Daoy (cell line): ENCODE data around the gene ESRRA. TPM values are rescaled to one million over a fixed set of nuclear protein-coding genes. Genes with fewer than 3 reads are reported as not detected.

Experiments used
- DNase-seq: peaks from one replicate; pipeline ENCODE4 v3.0.0-alpha.2; 2015; ENCODE audit warnings: low read depth
- total RNA-seq: library from RNA; depleted of rRNA; stranded (reverse); fragments of >200 nt; shearing (Covaris generic); gene quantifications from 2 replicates; pipeline ENCODE4 v1.2.3, GENCODE V29; 2014

The ESRRA gene
- total RNA-seq, 1 experiment from 2014 or later, result 37.5 TPM

DNA sequence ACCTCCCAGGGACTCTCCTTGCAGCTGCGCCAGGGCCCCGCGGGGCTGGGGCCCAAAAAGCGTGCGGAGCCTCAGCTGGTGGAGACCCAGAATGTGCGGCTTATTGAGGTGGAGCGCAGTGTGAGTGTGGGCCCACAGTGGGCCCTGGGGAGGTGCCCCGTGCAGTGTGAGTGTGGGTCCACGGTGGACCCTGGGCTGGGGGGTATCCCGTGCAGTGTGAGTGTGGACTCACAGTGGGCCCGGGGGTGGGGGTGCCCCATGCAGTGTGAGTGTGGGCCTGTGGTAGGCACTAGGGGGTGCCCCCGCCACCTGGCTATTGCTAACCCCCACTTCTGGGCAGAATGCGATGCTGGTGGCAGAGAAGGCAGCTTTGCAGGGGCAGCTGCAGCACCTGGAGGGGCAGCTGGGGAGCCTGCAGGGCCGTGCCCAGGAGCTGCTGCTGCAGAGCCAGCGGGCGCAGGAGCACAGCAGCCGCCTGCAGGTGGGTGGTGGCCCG is 45.9 kb downstream of the ESRRA start:
- no peak for DNase-seq

GRCh38 chr11:64352099-64352994 is 47.0 kb downstream of the ESRRA start:
- no peak for DNase-seq

GRCh38 chr11:64352995-64353714 is 47.8 kb downstream of the ESRRA start:
- DNase-seq, result no peak

DNA sequence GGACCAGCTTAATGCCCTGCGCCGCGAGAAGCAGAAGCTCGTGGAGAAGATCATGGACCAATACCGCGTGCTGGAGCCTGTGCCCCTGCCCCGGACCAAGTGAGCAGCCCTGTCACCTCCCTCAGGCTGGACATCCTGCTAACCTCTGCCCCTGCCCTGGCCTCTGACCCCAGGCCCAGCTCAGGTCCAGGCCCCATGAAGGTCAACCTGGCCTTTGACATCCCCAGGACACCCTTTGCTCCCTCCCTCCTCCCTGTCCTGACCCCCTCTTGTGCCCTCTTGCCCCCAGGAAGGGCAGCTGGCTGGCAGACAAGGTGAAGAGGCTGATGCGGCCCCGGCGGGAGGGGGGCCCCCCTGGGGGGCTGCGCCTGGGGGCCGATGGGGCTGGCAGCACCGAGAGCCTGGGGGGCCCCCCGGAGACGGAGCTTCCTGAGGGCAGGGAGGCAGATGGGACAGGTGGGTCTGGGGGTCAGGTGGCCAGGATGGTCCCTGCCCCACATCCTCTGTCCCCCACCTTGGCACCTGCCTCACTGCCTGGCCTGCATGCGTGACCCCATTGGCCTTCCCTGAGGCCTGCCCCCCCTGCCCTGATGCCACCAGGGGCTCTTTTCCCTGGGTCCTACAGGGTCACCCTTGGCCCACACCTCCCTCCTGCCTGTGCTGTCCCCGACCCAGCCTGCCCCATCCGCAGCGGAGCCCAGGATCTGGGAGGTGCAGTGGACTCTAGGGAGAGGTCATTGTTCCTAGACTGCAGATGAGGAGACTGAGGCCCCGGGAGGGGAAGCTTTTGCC is 48.6 kb downstream of the ESRRA start:
- no peak for DNase-seq

- peak; percentile 90 for DNase-seq
These were observed 50.0 kb downstream of the ESRRA start for GRCh38 chr11:64355078-64355940.

DNA sequence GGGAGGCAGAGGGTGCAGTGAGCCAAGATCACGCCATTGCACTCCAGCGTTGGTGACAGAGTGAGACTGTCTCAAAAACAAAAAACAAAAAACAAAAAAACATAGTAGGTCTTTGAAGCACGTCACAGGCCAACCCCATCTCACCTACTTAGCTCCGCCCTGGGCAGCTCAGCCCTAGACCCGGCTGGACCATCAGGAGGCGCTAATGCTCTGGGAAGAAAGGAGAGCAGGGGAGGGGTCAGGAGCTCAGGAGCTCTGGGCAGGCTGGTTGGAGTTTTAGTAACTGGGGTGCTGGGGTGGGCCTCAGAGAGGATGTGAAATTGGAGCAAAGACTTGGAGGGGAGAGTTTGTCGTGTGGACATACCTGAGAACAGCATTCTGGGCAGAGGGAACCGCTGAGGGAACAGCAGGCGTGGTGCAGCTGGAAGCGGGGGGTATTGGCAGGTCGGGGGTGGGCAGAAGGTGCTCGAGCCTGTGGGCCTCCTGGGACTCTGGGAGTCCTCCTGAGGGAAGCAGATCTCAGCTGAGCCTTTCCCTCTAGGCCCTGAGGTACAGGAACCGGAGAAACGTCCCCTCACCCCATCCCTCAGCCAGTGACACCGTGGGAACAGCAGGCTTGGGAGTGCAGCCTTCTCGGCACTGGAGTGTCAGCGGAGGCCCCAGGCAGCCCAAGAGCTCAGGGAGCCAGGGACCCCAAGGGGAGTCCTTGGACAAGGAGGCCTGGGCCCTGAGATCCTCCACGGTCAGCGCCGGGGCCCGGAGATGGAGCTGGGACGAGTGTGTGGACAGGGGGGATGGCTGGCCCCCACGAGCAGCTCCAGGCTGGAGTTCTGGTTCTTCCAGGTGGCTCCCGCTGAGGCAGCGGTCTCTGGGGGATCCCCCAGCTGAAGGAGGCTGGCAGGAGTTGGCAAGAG is 51.4 kb downstream of the ESRRA start:
- peak; percentile 73 for DNase-seq

GRCh38 chr11:64357446-64357845 is 52.1 kb downstream of the ESRRA start:
- DNase-seq, result no peak

DNA sequence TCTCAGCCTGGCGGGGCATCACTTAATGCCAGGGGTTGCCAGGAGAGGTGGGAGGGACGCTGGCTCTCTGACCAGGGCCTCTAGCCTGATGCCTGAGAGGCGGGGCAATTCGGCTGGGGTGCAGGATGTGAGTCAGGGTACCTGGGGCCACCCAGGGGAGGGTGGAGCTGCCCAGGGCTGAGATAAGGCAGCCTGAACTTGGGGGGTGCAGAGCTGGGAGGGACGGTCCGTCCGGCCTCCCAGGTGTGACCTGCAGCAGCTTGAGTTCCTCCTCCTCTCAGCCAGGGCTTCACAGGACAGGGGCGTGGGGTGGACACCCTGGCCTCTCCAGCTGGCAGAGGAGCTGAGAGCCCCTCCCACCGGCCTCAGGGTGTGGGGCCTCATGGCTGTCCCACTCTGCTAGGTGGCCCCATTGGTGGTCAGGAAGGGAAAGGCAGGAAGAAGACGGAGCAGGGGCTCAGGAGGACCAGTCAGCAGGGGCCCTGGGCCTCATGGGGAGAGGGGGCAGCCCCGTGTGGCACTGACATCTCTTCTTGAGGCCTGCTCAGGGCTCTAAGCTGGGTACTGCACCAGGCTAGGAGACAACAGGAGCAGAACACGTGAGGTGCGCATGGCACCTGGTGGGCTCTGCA is 52.7 kb downstream of the ESRRA start:
- DNase-seq, result peak; percentile 91

- DNase-seq, result no peak
These were observed 53.2 kb downstream of the ESRRA start for GRCh38 chr11:64358536-64358906.

DNA sequence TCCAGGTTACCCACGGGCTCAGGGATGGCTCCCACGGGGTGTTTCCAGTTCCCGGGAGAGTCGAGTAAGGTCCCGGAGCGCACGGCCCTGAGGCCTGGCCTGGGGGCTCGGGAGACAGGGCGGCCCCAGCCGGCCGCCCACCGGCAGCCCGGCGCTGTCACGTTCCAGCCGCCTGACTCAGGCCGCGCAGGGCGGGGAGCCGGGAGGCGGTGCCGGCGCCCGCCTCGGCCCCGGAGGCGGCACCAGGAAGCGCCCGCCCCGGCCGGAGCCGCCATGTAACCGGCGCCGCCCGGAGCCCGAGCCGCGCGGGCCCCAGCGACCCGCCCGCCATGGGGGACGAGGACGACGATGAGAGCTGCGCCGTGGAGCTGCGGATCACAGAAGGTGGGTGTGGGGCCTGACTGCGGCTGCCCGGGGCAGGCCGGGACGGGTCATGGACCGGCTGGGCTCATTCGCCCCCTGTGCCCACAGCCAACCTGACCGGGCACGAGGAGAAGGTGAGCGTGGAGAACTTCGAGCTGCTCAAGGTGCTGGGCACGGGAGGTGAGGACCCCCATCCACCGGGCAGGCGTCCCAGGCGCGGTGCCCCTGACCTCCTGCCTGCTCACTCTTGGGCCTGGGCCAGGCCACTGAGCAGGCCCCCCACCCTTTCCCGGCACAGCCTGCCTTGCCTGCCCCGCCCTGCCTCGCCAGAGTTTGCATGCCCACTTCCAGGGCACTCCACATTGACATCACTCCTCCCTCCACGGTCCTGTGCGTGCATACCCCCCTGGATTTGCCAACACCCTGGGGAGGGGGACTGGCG is 53.8 kb downstream of the ESRRA start, which contains the start of gene RPS6KA4:
RPS6KA4 (plus strand) TSS at position 256 of the 805 bp plus-strand sequence; CDS start at position 330, 74 bp downstream.
- DNase-seq, result peak; percentile 84

DNA sequence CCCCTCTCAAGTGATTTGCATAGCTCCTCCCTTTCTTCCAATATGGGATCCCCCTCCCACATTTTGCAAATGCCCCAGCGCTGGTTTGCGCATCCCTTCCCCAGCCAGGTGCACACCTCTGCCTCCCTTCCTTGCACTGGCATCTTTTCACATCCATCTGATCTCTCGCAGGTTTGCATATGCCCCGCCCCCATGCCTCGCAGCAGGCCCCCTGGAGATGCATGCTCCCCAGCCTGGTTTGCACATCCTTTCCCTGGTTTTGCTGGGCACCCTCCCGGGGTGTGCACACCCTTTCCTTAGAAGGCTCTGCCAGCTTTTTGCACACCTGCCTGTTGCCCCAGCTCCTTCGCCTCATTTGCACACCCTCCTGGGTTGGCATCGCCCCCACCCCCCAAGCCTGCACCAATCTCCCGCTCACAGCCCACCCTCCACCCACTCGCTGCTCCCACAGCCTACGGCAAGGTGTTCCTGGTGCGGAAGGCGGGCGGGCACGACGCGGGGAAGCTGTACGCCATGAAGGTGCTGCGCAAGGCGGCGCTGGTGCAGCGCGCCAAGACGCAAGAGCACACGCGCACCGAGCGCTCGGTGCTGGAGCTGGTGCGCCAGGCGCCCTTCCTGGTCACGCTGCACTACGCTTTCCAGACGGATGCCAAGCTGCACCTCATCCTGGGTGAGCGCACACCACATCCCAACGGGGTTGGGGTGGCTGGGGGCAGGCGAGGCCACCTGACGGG is 54.6 kb downstream of the ESRRA start:
- no peak for DNase-seq

- no peak for DNase-seq
These were observed 55.2 kb downstream of the ESRRA start for GRCh38 chr11:64360448-64360921.

- DNase-seq, result no peak
These were observed 56.3 kb downstream of the ESRRA start for GRCh38 chr11:64361659-64362058.

DNA sequence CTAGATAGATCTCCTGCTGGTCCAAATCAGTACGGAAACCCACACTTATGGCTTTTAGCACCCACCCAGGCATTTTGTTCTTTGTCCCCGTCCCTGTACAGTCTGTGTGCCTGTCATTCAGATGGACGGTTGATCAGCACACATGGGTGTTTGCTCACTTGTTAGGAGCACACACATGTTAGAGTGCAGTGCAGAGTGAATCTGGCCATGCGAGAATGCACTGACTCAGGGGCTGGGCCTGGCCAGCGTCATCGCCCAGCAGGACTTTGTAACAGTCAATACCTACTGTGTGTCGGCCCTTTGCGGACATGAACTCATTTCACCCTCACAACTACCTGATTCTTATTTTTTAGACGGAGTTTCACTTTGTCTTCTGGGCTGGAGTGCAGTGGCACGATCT is 57.0 kb downstream of the ESRRA start:
- DNase-seq, result no peak

- DNase-seq, result no peak
These were observed 59.1 kb downstream of the ESRRA start for GRCh38 chr11:64364435-64364834.

GRCh38 chr11:64364911-64365310 is 59.6 kb downstream of the ESRRA start:
- no peak for DNase-seq
